ENCODE measurements around the gene MICU1. TPM values are rescaled to one million over a fixed set of nuclear protein-coding genes. Genes with fewer than 3 reads are reported as not detected.
"Not testable (repeated sequence)": the region's sequence is repeated elsewhere in the genome, so short reads cannot be mapped to it uniquely, and the experiment has no call there.

Gene MICU1
- total RNA-seq, 1 donor from 2014 or later = 29.6 TPM

DNA sequence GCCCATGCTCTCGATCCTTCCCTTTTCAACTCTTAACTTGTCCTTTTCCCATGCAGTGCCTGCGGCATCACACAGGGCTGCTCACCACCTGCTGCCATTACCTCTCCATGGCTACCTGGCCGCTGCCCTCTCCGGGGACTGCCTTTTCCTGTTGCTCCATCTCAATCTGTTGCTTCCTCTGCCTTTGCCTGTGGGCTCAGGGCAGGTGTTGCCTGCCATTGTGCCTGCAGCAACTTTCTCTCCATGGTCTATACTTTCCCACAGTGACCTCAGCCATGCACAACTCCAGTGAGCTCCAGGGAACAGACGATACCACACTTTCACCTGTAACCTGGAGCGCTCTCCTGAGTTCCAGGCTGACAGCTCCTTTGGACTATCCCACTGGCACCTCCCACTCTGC is 274.4 kb downstream of the MICU1 start:
- no peak for DNase-seq (ENCODE audit: low read depth, low spot score)

DNA sequence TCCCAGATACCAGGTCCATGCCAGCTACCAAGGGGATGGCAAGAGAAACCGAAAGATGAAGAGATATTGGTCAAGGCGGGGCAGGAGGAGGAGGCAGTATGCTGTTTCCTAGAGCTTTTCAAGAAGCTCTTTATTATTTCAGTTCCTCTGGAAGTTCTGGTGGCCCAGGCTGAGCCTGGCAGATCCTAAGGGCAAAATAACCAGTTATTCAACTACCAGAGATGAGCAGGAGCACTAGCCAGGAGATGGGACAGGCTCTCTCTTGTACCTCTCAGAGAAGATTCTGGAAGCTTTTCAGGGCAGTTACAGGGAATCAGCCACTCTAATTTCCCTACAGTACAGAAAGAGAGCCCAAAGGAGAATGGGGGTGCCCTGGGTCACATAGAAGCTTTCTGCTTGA is 276.4 kb downstream of the MICU1 start:
- DNase-seq (ENCODE audit: low read depth, low spot score) = no peak

DNA sequence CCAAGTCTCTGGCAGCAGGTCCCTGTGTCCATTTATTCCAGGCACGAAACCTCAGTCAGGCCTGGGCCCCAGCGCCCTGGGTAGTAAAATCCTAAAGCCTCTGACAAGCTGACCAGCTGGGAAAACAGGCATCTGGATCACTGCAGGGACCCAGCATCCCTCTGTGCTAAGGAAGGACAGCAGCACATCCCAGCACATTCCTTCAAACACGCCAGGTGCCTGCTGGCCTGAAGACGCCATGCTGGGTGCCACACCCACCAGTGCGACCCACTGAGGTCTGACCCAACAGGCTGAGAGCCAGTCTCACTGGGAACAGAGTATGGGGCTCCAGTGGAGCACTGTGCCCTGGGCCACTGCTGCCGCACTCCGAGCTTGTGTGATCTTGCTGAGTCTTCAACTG is 277.6 kb downstream of the MICU1 start:
- no peak for DNase-seq (ENCODE audit: low read depth, low spot score)

DNA sequence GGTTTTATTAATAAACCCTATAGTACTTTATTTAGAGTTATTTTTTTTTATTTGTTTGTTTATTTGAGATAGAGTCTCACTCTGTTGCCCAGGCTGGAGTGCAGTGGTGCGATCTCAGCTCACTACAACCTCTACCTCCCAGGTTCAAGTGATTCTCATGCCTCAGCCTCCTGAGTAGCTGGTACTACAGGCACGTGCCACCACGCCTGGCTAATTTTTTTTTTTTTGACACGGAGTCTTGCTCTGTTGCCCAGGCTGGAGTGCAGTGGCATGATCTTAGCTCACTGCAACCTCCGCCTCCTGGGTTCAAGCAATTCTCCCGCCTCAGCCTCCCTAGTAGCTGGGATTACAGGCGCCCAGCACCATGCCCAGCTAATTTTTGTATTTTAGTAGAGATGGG is 279.8 kb downstream of the MICU1 start:
- not testable (repeated sequence) for DNase-seq (ENCODE audit: low read depth, low spot score)

DNA sequence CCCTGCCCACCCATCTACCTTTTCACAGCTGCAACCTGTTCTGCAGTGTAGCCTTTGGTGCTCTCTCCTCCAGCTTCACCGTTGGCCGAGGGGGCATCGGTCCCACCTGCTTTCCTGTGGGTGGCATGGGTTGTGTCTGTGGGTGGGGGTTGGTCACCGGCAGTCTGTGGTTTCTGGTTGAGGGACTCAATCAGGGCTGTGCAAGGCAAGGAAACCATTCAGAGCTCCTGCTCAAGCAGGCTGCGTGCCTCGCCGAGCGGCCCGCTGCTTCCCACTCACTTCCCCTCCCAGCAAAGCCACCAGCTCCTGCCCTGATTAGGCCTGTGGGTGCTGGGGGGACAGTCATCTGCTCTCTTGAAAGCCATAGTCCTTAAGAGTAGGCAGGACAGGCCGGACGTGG is 280.9 kb downstream of the MICU1 start:
- DNase-seq (ENCODE audit: low read depth, low spot score) = no peak

DNA sequence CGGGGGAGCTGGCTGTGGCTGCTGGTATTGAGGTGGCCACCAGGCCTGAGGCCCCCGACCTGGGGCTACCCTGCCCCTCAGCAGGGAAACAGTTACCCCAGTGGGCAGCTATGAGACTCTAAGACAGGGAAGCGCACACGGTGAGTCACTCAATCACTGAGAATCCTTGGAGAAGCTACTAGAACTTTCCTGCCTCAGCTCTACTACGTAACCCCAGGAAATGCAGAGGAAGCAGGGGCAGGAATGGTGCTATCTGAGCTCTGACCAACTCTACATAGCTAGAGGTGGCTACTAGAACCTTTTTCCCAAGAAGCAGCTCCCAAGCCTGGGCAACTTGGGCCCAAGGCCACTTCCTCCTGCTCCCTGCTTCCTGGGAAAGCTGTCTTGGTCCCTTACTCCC is 283.0 kb downstream of the MICU1 start:
- no peak for DNase-seq (ENCODE audit: low read depth, low spot score)

GRCh38 chr10:72340510-72341261 is 285.2 kb downstream of the MICU1 start:
- no peak for DNase-seq (ENCODE audit: low read depth, low spot score)

- DNase-seq (ENCODE audit: low read depth, low spot score) = no peak
These were observed 287.7 kb downstream of the MICU1 start for GRCh38 chr10:72338180-72338579.

DNA sequence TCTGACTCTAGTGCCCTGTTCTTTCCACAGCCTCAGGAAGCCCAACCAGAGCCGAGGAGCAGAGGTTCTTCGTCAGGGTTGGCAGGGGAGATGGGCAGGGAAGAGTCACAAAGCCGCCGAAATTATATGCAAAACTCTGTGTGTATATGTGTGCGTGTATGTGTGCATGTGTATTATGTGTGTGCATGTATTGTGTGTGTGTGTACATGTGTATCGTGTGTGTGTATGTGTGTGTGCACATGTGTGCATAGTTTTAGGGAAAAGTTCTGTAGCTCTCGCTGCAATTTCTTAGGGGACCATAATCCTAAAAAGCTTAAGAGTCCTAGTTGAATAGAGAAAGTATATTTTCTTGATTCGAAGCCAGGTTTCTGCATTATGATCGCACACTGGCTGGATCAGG is 288.2 kb downstream of the MICU1 start:
- no peak for DNase-seq (ENCODE audit: low read depth, low spot score)

DNA sequence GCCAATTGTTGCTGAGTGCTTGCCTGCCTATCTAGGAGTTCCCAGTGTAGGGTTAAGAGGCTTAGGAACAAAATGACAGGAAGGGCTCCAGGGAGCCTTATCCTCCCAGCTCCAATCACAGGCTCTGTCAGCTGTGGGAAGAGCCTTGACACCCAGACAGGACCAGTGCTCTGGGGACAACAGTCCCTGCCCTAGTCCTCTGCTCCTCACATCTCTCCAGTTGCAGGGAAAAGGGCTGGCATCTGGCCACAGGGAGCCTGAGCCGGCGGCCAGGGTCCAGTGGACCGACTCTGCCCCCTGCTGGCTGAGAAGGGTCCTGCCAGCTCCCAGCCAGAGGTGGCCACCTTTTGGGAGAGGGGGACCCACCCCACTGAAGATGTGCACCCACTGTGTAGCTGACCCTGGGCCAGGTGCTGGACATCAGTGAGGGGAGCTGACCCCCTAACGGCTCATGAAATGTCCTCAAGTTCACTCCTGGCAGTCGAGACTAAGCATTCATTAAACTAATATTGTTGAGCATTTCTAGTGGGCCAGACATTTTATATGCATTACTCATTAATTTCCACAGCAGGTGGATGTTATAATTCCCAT is 288.7 kb downstream of the MICU1 start:
- DNase-seq (ENCODE audit: low read depth, low spot score) = no peak

DNA sequence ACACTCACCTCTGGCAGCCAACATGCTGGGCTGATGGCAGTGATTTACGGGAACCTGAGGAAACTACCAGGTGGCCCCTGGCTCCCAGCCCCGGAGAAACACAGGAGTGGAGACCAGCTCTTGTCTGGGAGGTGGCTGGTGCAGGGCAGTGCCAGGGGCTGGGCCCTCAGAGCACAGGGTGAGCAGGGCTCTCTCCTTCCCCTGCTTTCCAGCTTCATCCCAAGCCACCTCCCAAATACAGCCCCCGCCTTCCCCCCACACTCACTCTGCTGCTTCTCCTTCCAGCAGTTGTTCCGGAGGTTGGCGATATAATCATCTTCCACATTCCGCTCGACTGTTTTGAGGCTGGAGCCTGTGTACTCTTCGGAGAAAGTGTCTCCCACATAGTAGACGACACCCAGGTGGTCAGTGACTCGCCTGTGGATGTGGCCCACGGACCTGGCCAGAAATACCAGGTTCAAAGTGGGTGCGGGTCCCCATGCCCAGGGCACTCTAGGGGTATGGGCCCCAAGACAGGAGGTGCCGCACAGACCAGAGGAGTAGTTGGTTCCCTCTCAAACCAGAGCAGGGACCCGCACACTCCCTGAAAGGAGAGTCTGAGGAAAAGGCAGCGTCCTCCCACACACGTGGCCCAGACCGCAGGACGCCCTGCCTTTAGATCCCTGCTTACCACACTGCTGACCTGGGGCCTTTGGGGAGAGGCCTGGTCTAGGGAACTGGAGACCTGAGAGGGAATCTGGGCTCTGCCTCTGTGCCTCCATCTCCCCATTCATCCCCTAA is 289.4 kb downstream of the MICU1 start:
- no peak for DNase-seq (ENCODE audit: low read depth, low spot score)

- DNase-seq (ENCODE audit: low read depth, low spot score) = no peak
These were observed 290.3 kb downstream of the MICU1 start for GRCh38 chr10:72335394-72336258.

DNA sequence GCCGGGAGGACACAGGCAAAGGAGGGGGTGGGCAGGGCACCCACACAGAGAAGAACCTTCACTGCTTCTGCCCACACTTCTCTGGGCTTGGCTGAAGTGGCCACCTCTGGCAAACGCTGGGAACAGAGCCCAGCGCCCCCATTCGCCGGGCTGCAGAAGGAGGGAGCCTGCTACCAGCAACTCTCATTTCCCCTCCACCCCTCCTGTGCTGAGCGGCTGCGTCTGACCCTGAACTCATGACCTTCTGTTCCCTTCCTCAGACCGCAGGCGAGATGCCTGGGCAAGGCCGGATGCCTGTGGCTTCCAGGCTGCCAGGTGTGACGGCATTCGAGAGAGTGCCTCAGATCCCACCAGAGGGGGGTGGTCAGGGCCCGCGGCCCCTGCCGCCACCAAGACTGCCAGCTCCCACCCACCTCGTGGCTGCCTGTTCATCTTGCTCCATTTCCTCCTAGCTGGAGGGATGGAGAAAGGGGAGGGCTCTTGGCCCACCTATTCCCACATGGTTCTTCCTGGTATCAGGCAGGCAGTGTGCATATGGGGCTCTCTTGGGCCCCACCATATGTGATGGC is 291.0 kb downstream of the MICU1 start:
- DNase-seq (ENCODE audit: low read depth, low spot score) = peak; percentile 83

DNA sequence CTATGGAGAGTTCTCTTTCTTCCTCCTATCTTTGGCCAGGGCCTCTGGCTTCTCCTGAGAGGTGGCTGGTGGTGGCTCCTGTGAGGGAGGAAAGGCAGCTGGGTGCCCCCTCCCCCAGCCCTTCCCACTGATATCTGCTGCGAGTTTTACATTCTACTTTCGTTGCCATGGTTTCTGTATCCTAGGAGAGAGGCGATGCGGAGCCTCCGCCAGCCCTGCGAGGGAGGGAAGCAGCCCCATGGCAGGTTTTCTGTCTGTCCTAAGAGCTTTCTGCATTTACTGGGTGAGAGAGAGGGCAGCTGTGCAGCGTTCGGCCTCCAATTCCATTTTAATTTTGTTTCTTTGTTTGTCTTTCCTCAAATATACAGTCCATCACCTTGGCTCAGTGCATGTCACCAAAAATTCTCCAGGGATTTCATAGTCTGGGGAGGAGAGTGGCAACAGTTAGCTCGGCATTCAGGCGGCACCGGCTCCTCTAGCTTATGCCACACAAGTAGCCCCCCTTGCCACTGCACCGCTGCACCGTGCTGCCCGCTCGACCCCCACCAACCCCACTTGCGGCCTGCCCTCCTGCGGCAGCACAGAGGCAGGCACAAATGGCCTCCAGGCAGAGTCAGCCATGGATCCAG is 291.6 kb downstream of the MICU1 start:
- DNase-seq (ENCODE audit: low read depth, low spot score) = no peak

- DNase-seq (ENCODE audit: low read depth, low spot score) = no peak
These were observed 292.5 kb downstream of the MICU1 start for GRCh38 chr10:72333112-72334015.

- DNase-seq (ENCODE audit: low read depth, low spot score) = no peak
These were observed 293.3 kb downstream of the MICU1 start for GRCh38 chr10:72332423-72333111.

DNA sequence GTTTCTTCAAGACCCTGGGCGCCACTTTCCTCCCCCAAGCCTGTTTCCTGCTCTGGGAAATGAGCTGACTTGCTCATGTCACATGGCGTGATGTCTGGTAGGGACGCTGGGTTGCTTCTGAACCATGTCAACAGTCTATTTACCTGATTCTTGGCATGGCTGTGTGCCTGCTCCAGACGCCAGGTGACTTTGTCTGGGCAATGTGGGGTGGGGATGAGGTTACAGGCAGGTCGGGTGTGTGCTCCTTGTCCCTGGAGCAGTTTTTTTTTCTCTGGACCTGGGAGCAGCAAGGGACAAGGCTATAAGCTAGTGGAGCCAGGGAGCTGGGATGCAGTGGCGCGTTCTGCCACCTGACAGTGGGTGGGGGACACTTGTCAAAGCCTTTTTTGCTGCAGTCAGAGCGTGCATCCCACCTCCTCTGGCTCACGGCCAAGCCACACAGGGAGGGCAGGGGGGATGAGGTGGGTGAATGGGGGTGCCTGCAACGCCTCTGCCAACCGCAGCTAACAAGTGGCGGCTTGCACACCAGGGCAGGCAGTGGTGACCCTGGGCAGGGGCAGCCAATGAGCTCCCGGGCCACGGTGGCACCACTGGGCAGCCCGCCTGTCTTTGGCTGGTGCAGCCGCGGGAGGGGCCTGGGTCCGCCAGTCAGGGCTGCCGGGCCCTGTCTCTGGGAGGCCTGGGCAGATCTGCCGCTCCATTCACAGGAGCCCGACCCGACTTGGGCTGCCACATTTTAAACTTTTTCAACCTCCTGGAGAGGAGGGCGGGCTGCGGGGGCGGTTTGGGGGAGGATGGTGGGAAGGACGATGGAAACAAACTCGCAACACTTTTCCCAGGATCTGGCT is 294.1 kb downstream of the MICU1 start:
- DNase-seq (ENCODE audit: low read depth, low spot score) = peak; percentile 66

- DNase-seq (ENCODE audit: low read depth, low spot score) = no peak
These were observed 295.8 kb downstream of the MICU1 start for GRCh38 chr10:72330069-72330426.

All from pulmonary artery endothelial cell (primary cell).